SK-N-SH treated with all-trans-retinoic acid at 6 μM for 48 hours (cell line): ENCODE data around the gene PTPN1.

Source experiments
- ARNTL ChIP-seq: fragments of 450-650 bp; formaldehyde crosslinking; IDR thresholded peaks from 2 replicates; pipeline ENCODE4 v1.5.0; 2020; ENCODE audit warnings: low read depth, mild to moderate bottlenecking, moderate library complexity, borderline replicate concordance
- GLIS3 ChIP-seq: fragments of 250-450 bp; sonication (Bioruptor Pico); IDR thresholded peaks from 2 replicates; pipeline ENCODE4 v1.5.0; 2020; ENCODE audit warnings: mild to moderate bottlenecking, moderate library complexity
- OSR1 ChIP-seq: fragments of 250-450 bp; sonication (Bioruptor Pico); IDR thresholded peaks from 2 replicates; pipeline ENCODE4 v1.8.0; 2022; ENCODE audit warnings: moderate library complexity, mild to moderate bottlenecking, inconsistent platforms
- PPARA ChIP-seq: fragments of 250-450 bp; sonication (Bioruptor Pico); IDR thresholded peaks from 2 replicates; pipeline ENCODE4 v1.5.0; 2020; ENCODE audit warnings: mild to moderate bottlenecking, borderline replicate concordance
- RARB ChIP-seq: fragments of 250-450 bp; sonication (Bioruptor Pico); IDR thresholded peaks from 2 replicates; pipeline ENCODE4 v1.8.0; 2021; ENCODE audit warnings: mild to moderate bottlenecking, moderate library complexity
- TCF4 ChIP-seq: fragments of 250-450 bp; sonication (Bioruptor Pico); IDR thresholded peaks from 2 replicates; pipeline ENCODE4 v1.8.0; 2021; ENCODE audit warnings: mild to moderate bottlenecking, moderate library complexity, borderline replicate concordance
- ZFP3 ChIP-seq: fragments of 250-450 bp; sonication (Bioruptor Pico); IDR thresholded peaks from 2 replicates; pipeline ENCODE4 v1.5.0; 2020; ENCODE audit warnings: mild to moderate bottlenecking, moderate library complexity
- ZFP30 ChIP-seq: fragments of 450-650 bp; formaldehyde crosslinking; IDR thresholded peaks from 2 replicates; pipeline ENCODE4 v1.5.0; 2022; ENCODE audit warnings: mild to moderate bottlenecking, moderate library complexity
- TF ChIP-seq, protein P1 (sequence below): fragments of 250-450 bp; sonication (Bioruptor Pico); IDR thresholded peaks from 2 replicates; pipeline ENCODE4 v1.8.0; 2020; ENCODE audit warnings: mild to moderate bottlenecking, moderate library complexity, borderline replicate concordance
- TF ChIP-seq, protein P2 (sequence below): fragments of 250-450 bp; sonication (Bioruptor Pico); IDR thresholded peaks from 2 replicates; pipeline ENCODE4 v1.5.1; 2020; ENCODE audit warnings: low read depth, mild to moderate bottlenecking, moderate library complexity
- TF ChIP-seq, protein P3 (sequence below): fragments of 250-450 bp; sonication (Bioruptor Pico); IDR thresholded peaks from 2 replicates; pipeline ENCODE4 v1.5.0; 2020; ENCODE audit warnings: mild to moderate bottlenecking, moderate library complexity
- TF ChIP-seq, protein P4 (sequence below): fragments of 250-450 bp; sonication (Bioruptor Pico); IDR thresholded peaks from 2 replicates; pipeline ENCODE4 v1.5.1; 2021; ENCODE audit warnings: mild to moderate bottlenecking, moderate library complexity

DNA sequence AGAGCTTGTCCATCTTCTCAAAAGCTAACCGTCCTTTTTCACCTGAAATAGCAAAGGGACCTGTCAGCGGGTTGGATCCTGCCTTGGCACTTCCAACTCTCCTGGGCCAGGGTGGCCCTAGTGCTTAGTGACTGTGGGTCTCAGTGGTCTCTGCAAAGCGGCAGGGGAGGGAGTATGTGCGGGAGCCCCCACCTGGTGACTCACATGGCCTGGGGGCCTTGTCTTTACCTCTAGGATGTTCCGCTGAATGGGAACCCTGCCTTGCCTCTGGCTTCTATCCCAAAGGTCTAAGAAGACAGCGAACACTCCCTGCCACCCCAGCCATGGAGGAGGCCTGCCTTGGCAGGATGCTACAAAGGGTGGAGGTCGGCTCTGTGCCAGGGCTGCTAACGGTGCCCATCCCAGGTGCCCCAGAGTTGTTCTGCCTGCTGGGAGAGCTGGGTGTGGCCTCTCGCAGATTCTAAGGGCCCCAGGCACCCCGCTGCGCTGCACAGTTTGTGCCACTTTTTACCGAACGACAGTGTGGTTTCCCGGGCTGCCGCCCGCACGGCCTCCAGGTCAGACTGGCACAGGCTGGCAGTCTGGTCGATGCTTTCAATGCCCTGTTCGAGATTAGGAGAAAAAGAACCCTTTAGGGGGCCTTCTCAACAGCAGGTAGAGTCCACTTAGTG lies 77.2 kb downstream of the PTPN1 start:
- TF ChIP-seq, protein P1, sequence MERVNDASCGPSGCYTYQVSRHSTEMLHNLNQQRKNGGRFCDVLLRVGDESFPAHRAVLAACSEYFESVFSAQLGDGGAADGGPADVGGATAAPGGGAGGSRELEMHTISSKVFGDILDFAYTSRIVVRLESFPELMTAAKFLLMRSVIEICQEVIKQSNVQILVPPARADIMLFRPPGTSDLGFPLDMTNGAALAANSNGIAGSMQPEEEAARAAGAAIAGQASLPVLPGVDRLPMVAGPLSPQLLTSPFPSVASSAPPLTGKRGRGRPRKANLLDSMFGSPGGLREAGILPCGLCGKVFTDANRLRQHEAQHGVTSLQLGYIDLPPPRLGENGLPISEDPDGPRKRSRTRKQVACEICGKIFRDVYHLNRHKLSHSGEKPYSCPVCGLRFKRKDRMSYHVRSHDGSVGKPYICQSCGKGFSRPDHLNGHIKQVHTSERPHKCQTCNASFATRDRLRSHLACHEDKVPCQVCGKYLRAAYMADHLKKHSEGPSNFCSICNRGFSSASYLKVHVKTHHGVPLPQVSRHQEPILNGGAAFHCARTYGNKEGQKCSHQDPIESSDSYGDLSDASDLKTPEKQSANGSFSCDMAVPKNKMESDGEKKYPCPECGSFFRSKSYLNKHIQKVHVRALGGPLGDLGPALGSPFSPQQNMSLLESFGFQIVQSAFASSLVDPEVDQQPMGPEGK = no peak
- TF ChIP-seq, protein P2, sequence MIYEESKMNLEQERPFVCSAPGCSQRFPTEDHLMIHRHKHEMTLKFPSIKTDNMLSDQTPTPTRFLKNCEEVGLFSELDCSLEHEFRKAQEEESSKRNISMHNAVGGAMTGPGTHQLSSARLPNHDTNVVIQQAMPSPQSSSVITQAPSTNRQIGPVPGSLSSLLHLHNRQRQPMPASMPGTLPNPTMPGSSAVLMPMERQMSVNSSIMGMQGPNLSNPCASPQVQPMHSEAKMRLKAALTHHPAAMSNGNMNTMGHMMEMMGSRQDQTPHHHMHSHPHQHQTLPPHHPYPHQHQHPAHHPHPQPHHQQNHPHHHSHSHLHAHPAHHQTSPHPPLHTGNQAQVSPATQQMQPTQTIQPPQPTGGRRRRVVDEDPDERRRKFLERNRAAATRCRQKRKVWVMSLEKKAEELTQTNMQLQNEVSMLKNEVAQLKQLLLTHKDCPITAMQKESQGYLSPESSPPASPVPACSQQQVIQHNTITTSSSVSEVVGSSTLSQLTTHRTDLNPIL (CRISPR knock-in tag) = no peak
- TF ChIP-seq, protein P3, sequence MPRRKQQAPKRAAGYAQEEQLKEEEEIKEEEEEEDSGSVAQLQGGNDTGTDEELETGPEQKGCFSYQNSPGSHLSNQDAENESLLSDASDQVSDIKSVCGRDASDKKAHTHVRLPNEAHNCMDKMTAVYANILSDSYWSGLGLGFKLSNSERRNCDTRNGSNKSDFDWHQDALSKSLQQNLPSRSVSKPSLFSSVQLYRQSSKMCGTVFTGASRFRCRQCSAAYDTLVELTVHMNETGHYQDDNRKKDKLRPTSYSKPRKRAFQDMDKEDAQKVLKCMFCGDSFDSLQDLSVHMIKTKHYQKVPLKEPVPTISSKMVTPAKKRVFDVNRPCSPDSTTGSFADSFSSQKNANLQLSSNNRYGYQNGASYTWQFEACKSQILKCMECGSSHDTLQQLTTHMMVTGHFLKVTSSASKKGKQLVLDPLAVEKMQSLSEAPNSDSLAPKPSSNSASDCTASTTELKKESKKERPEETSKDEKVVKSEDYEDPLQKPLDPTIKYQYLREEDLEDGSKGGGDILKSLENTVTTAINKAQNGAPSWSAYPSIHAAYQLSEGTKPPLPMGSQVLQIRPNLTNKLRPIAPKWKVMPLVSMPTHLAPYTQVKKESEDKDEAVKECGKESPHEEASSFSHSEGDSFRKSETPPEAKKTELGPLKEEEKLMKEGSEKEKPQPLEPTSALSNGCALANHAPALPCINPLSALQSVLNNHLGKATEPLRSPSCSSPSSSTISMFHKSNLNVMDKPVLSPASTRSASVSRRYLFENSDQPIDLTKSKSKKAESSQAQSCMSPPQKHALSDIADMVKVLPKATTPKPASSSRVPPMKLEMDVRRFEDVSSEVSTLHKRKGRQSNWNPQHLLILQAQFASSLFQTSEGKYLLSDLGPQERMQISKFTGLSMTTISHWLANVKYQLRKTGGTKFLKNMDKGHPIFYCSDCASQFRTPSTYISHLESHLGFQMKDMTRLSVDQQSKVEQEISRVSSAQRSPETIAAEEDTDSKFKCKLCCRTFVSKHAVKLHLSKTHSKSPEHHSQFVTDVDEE = no peak
- TF ChIP-seq RARB (CRISPR knock-in tag) (no peak), ZFP30 (CRISPR knock-in tag) (no peak), ARNTL (no peak), PPARA (CRISPR knock-in tag) (no peak), OSR1 (no peak), TCF4 (no peak), GLIS3 (no peak), ZFP3 (CRISPR knock-in tag) (no peak)
- TF ChIP-seq, protein P4, sequence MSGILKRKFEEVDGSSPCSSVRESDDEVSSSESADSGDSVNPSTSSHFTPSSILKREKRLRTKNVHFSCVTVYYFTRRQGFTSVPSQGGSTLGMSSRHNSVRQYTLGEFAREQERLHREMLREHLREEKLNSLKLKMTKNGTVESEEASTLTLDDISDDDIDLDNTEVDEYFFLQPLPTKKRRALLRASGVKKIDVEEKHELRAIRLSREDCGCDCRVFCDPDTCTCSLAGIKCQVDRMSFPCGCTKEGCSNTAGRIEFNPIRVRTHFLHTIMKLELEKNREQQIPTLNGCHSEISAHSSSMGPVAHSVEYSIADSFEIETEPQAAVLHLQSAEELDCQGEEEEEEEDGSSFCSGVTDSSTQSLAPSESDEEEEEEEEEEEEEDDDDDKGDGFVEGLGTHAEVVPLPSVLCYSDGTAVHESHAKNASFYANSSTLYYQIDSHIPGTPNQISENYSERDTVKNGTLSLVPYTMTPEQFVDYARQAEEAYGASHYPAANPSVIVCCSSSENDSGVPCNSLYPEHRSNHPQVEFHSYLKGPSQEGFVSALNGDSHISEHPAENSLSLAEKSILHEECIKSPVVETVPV (CRISPR knock-in tag) = no peak
